Astrocyte of the cerebellum (primary cell): ENCODE data around the gene TMEM131L.
"Not testable (repeated sequence)": the region's sequence is repeated elsewhere in the genome, so short reads cannot be mapped to it uniquely, and the experiment has no call there.

Source experiments
- DNase-seq: peaks from one replicate; pipeline ENCODE4 v3.0.0-alpha.2; 2011; ENCODE audit warnings: low read depth
- H3K4me3 ChIP-seq: 2 replicates; pipeline ENCODE4 v1.5.1; 2011; ENCODE audit warnings: mild to moderate bottlenecking, low read depth, low read length, moderate library complexity
- CTCF ChIP-seq: IDR thresholded peaks from 2 replicates; pipeline ENCODE4 v1.5.1; 2012; ENCODE audit warnings: low read length, low read depth, moderate library complexity, mild to moderate bottlenecking; ENCODE audit errors: missing control alignments
- in situ Hi-C: cut with HindIII; loops from 2 replicates; pipeline ENCODE4 v1.10.0; 2017; ENCODE audit warnings: low sequenced_read_pairs

Gene TMEM131L

DNA sequence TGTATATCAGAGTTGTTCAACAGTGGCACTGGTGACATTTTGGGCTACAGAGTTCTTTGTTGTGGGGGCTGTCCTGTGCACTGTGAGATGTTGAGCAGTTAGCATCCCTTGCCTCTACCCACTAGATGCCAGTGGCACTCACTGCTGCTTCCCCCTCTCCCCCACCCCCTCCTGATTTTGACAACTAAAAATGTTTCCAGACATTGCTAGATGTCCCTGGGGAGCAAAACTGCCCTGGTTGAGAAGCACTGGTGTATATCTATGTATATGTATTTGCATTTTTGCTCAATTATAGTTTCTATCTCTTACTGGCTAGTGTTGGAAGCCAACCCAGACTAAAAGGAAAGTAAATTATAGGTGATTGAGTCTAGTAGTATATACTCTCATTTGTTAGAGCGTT is 2.4 kb downstream of the TMEM131L start:
- no peak overlapping the region for H3K4me3 ChIP-seq
- in situ Hi-C loops, result no loop called here
- no peak for DNase-seq
- TF ChIP-seq CTCF, result no peak

- no peak for DNase-seq
- no peak for TF ChIP-seq CTCF
- H3K4me3 ChIP-seq, result no peak overlapping the region
- in situ Hi-C loops, result no loop called here
These were observed 2.9 kb downstream of the TMEM131L start for GRCh38 chr4:153469031-153469430.

- H3K4me3 ChIP-seq, in situ Hi-C loops, DNase-seq: not testable (repeated sequence)
These were observed 5.0 kb downstream of the TMEM131L start for GRCh38 chr4:153471071-153471697.

- H3K4me3 ChIP-seq, result no peak overlapping the region
- in situ Hi-C loops, result no loop called here
- no peak for DNase-seq
- TF ChIP-seq CTCF, result no peak
These were observed 5.5 kb downstream of the TMEM131L start for GRCh38 chr4:153471698-153472093.

DNA sequence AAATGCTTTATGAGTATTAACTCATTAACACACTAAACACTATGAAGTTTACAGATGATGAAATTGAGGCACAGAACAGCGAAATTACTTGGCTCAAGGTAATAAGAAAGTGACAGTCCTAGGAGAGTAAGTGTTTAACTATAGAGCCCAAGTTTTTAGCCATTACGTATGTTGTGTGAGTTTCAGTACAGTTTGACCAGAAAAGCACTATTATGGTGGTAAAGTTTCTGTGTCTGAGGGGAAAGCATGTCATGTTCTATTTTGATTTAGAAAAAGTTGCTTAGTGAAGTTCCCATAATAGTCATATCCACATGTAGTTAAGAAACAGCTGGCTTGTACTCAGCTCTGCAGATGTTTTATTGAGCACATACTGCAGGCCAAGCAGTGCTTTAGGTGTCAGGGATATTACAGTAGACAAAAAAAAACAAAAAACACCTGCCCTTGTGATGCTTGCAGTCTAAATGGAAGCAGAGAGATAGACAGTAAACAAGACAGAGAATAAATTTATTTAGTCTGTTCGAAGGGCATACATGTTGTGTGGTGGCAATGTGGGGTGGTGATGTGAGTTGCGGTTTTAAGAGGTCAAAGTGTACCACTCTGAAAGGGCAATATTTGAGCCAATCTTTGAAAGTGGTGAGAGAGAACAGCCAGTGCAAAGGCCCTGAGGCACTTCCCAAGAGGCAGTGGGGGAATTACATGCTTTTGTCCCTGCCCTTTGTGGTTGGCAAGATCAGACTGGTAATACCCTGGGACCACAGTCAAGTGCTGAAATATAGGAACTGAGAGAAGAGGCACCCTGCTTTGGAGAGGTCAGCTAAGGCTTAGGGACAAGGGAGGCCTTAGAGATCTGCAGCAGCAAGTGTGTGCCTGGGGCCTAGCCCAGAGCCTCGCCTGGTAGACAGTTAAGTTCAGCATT is 6.2 kb downstream of the TMEM131L start:
- no peak for DNase-seq
- in situ Hi-C loops, result no loop called here
- no peak for TF ChIP-seq CTCF
- H3K4me3 ChIP-seq, result no peak overlapping the region

- in situ Hi-C loops, result no loop called here
- H3K4me3 ChIP-seq, result no peak overlapping the region
- no peak for DNase-seq
- TF ChIP-seq CTCF, result no peak
These were observed 8.1 kb downstream of the TMEM131L start for GRCh38 chr4:153474251-153474650.
